Measurements from ENCODE around the gene LMBR1.

GRCh38 chr7:156655983-156656382 is 237.0 kb downstream of the LMBR1 start:
- TF ChIP-seq EZH2 (IDR thresholded peaks at IDR 0.05; ENCODE audit: insufficient read depth, poor library complexity, severe bottlenecking) (no peak), EZH2phosphoT487 (IDR thresholded peaks at IDR 0.05; ENCODE audit: insufficient read depth, low read depth) (no peak)

Measured in GM23248 (cell line).